Bronchial epithelial cell (primary cell): ENCODE measurements around the gene HEATR9. TPM values are rescaled to one million over a fixed set of nuclear protein-coding genes. Genes with fewer than 3 reads are reported as not detected.

Source experiments
- DNase-seq: peaks from one replicate; pipeline ENCODE4 v3.0.0-alpha.2; 2010; ENCODE audit warnings: low read depth
- FAIRE-seq: peaks from 2 replicates; lab custom pipeline; 2011; peaks lifted over from hg19 to GRCh38; lab: Jason Lieb, UNC
- H3K27me3 ChIP-seq: 2 replicates; pipeline ENCODE4 v1.5.1; 2011; ENCODE audit warnings: low read length; ENCODE audit not compliant: control insufficient read depth, insufficient read depth
- H3K36me3 ChIP-seq: 2 replicates; pipeline ENCODE4 v1.5.1; 2011; ENCODE audit warnings: low read length; ENCODE audit not compliant: control insufficient read depth, insufficient read depth
- H3K4me3 ChIP-seq: 2 replicates; pipeline ENCODE4 v1.5.1; 2011; ENCODE audit warnings: mild to moderate bottlenecking, low read depth, low read length, control low read depth
- total RNA-seq: library from RNA; depleted of rRNA; stranded (reverse); fragments of >200 nt; gene quantifications from 2 replicates; pipeline ENCODE4 v1.2.1, GENCODE V29; 2014
- TF ChIP-seq, protein P1 (sequence below): IDR thresholded peaks from 2 replicates; pipeline ENCODE4 v1.5.1; 2011; ENCODE audit warnings: mild to moderate bottlenecking, moderate library complexity, low read length, control low read depth, inconsistent platforms; ENCODE audit not compliant: insufficient read depth, severe bottlenecking

The HEATR9 gene
- total RNA-seq, 1 donor from 2014 or later, result not detected

DNA sequence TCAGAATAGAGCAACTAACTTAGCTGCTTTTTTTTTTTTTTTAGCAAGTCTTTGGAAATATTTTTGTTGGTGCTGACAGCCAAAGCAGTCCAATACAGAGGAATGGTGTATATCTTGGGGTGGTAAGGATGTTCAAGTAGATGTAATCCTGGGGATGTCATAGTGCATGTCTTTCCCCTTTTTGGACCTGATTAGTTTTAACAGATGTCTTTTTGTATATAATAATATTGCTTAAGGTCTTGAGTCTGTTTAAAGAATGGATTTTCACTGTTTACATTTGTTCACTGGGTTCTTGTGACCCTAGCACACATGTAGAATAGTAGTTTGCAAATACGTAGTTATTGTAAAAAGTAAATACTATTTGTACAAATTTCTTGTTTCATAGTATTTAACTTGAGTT, 51.5 kb downstream of the HEATR9 start:
- Histone ChIP-seq H3K36me3 (peaks cover 7% of the 10 kb centered on the region), H3K27me3 (no peaks in the 10 kb centered on the region), H3K4me3 (no peak overlapping the region)
- TF ChIP-seq, protein P1, sequence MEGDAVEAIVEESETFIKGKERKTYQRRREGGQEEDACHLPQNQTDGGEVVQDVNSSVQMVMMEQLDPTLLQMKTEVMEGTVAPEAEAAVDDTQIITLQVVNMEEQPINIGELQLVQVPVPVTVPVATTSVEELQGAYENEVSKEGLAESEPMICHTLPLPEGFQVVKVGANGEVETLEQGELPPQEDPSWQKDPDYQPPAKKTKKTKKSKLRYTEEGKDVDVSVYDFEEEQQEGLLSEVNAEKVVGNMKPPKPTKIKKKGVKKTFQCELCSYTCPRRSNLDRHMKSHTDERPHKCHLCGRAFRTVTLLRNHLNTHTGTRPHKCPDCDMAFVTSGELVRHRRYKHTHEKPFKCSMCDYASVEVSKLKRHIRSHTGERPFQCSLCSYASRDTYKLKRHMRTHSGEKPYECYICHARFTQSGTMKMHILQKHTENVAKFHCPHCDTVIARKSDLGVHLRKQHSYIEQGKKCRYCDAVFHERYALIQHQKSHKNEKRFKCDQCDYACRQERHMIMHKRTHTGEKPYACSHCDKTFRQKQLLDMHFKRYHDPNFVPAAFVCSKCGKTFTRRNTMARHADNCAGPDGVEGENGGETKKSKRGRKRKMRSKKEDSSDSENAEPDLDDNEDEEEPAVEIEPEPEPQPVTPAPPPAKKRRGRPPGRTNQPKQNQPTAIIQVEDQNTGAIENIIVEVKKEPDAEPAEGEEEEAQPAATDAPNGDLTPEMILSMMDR, result no peak
- FAIRE-seq (no peak), DNase-seq (no peak)

DNA sequence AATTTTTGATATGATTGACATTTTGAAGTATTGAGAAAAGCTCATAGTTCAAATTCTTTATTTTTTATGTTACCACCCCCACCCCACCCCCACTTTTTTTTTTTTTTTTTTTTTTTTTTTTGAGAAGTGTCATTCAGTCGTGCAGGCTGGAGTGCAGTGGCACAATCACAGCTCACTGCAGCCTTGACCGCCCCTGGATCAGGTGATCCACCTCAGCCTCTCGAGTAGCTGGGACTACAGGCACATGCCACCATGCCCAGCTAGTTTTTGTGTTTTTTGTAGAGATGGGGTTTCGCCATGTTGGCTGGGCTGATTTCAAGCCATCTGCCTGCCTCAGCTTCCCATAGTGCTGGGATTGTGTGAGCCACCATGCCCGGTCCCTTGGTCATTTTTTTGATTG, 52.0 kb downstream of the HEATR9 start:
- H3K36me3 ChIP-seq, result peaks cover 7% of the 10 kb centered on the region
- DNase-seq (no peak), FAIRE-seq (no peak)
- TF ChIP-seq, protein P1, result no peak
- H3K4me3 ChIP-seq, result no peak overlapping the region
- H3K27me3 ChIP-seq, result no peaks in the 10 kb centered on the region

DNA sequence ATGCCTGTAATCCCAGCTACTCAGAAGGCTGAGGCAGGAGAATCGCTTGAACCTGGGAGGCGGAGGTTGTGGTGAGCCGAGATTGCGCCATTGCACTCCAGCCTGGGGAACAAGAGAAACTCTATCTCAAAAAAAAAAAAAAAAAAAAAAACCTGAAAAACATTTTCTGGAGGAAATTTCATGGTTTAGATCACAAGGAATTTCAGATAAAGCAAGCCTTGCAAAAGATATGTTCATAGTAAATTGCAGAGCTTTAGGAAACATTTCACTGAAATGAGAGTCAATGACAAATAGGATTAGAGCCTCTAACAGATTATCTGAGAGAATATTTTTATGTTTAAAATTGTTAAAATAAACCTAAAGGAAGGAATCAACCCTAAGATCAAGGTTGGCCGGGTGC, 56.2 kb downstream of the HEATR9 start:
- no peak for DNase-seq
- Histone ChIP-seq H3K27me3 (no peaks in the 10 kb centered on the region), H3K4me3 (no peak overlapping the region), H3K36me3 (peaks cover 6% of the 10 kb centered on the region)
- FAIRE-seq, result no peak
- TF ChIP-seq, protein P1, result no peak

DNA sequence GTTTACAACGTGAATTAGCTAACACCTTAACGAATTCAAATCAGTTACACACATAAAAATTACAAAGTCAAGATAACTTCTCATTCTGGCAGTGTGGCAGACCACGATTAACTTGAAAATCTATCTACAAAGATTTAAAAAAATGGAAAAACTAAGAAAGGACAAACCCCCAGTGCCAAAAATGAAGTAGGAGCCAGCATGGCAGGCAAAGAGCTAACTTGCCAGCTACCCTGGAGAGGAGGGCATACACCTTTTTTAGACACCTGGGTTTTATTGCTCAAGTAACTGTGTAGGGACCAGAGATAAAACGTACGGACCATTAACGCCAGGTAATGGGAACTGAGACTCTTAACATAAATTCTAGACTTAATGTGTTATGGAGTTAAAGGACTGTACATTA, 56.9 kb downstream of the HEATR9 start:
- Histone ChIP-seq H3K4me3 (no peak overlapping the region), H3K27me3 (no peaks in the 10 kb centered on the region), H3K36me3 (peaks cover 2% of the 10 kb centered on the region)
- FAIRE-seq, result no peak
- TF ChIP-seq, protein P1, result no peak
- DNase-seq, result no peak

DNA sequence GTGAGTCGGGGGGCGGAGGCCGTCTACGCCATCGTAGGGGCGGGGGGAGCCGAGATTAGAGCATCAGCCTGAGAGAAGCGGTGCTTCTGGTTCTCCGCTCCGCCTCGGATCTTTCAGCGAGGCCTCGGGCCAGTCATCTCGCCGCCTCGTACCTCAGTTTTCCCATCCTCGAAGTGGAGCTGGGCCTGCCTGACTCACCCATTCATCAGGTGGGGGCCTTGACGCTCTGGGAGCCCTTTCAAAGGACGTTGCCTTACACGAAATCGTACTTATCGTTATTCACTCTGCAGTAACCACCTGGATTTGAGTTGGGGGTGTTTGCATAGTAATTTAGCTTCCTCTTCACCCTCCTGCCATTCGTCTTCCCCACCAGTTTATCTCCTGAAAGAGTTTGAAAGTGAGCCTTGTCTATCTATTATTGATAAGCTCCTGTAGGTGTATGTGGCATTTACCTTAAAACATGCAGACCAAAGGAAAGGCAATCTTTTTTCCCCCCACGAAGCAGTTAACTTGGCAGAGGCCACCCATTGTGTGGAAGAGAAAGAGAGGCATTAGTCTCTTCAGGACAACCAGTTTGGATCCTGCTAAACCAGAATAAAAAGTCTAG, 58.7 kb downstream of the HEATR9 start:
- Histone ChIP-seq H3K36me3 (no peaks in the 10 kb centered on the region), H3K4me3 (peak overlapping the region; percentile 95), H3K27me3 (no peaks in the 10 kb centered on the region)
- FAIRE-seq (no peak), DNase-seq (peak; percentile 33)
- TF ChIP-seq, protein P1, result no peak
